MM.1S (cell line): ENCODE measurements around the gene APC2.

Source experiments
- CTCF ChIP-seq: fragments of 300-600 bp; sonication (generic); IDR thresholded peaks from 2 replicates; pipeline ENCODE4 v1.5.1; 2016; ENCODE audit warnings: antibody characterized with exemption, low read length, mixed read lengths
- EZH2 ChIP-seq: fragments of 300-600 bp; sonication (generic); optimal IDR thresholded peaks from 2 replicates; pipeline ENCODE3; 2017; ENCODE audit warnings: low read depth, mild to moderate bottlenecking, antibody characterized with exemption, low read length, mixed read lengths
- EZH2phosphoT487 ChIP-seq: fragments of 300-600 bp; sonication (generic); IDR thresholded peaks from 2 replicates; pipeline ENCODE4 v1.6.1; 2018; ENCODE audit warnings: antibody characterized with exemption, low read length

- no peak for TF ChIP-seq CTCF
- no peak for TF ChIP-seq EZH2phosphoT487
- no peak for TF ChIP-seq EZH2
Measured at GRCh38 chr19:1468821-1469254, 18.9 kb downstream of the APC2 start.
